Stimulated activated naive CD8-positive, alpha-beta T cell treated with anti-CD3 and anti-CD28 coated beads, Interleukin-15, amount 100 ng/mL, for 72 hours (primary cell): ENCODE measurements around the gene DOCK8.

Source experiments
- ATAC-seq: fragments of 150-1000 bp; cut with Tn5 transposase; 2 replicates; pipeline ENCODE4 v1.10.0; 2021; ENCODE audit warnings: mild to moderate bottlenecking, moderate library complexity
- DNase-seq, 2 donors: peaks; one replicate each; pipeline ENCODE4 v3.0.0; 2021 to 2022
- H3K27ac Mint-ChIP-seq, 2 donors: one replicate each; pipeline ENCODE4 v1.8.0; 2022; ENCODE audit warnings: mild to moderate bottlenecking in 2 of 2, mixed read lengths in 2 of 2, moderate library complexity in 2 of 2
- H3K27me3 Mint-ChIP-seq: one replicate; pipeline ENCODE4 v1.8.0; 2022; ENCODE audit warnings: mixed read lengths
- H3K4me1 Mint-ChIP-seq: one replicate; pipeline ENCODE4 v1.8.0; 2022; ENCODE audit warnings: mild to moderate bottlenecking, mixed read lengths
- H3K4me3 Mint-ChIP-seq, 2 donors: one replicate each; pipeline ENCODE4 v1.8.0; 2022; ENCODE audit warnings: mild to moderate bottlenecking in 2 of 2, mixed read lengths in 2 of 2, moderate library complexity in 1 of 2
- H3K9me3 Mint-ChIP-seq, 2 donors: one replicate each; pipeline ENCODE4 v1.8.0; 2022; ENCODE audit warnings: mixed read lengths in 2 of 2

The DOCK8 gene

GRCh38 chr9:471320-471719 lies 256.7 kb downstream of the DOCK8 start:
- ATAC-seq: no peak
- no peak for DNase-seq
- H3K4me1 Mint-ChIP-seq: peaks cover 40% of the 10 kb centered on the region
- H3K4me3 Mint-ChIP-seq: peak overlapping the region; percentile 96 to 99
- H3K9me3 Mint-ChIP-seq: no peaks in the 10 kb centered on the region
- H3K27ac Mint-ChIP-seq: peak overlapping the region in 1 of 2 donors; percentile 92
- no peaks in the 10 kb centered on the region for H3K27me3 Mint-ChIP-seq

GRCh38 chr9:472479-473075 lies 257.9 kb downstream of the DOCK8 start:
- peaks cover 40% of the 10 kb centered on the region for H3K4me1 Mint-ChIP-seq
- ATAC-seq: no peak
- no peak overlapping the region for H3K27ac Mint-ChIP-seq

GRCh38 chr9:477193-477592 lies 262.5 kb downstream of the DOCK8 start:
- DNase-seq (no peak), ATAC-seq (no peak)
- Mint-ChIP-seq H3K9me3 (no peaks in the 10 kb centered on the region), H3K4me3 (no peak overlapping the region), H3K27ac (no peak overlapping the region), H3K27me3 (no peaks in the 10 kb centered on the region), H3K4me1 (no peaks in the 10 kb centered on the region)

More at GRCh38 chr9:472479-473075, 257.9 kb downstream of the DOCK8 start:
- no peaks in the 10 kb centered on the region for H3K27me3 Mint-ChIP-seq
- no peaks in the 10 kb centered on the region for H3K9me3 Mint-ChIP-seq
- DNase-seq: no peak
- no peak overlapping the region for H3K4me3 Mint-ChIP-seq

GRCh38 chr9:479304-479970 lies 264.8 kb downstream of the DOCK8 start:
- Mint-ChIP-seq H3K9me3 (no peaks in the 10 kb centered on the region), H3K4me3 (no peak overlapping the region), H3K4me1 (no peaks in the 10 kb centered on the region), H3K27ac (no peak overlapping the region), H3K27me3 (no peaks in the 10 kb centered on the region)
- no peak for ATAC-seq
- no peak for DNase-seq

GRCh38 chr9:479971-480350 lies 265.3 kb downstream of the DOCK8 start:
- ATAC-seq (no peak), DNase-seq (no peak)
- Mint-ChIP-seq H3K27ac (no peak overlapping the region), H3K27me3 (no peaks in the 10 kb centered on the region), H3K4me3 (no peak overlapping the region), H3K4me1 (no peaks in the 10 kb centered on the region), H3K9me3 (no peaks in the 10 kb centered on the region)

GRCh38 chr9:482739-483138 lies 268.1 kb downstream of the DOCK8 start:
- Mint-ChIP-seq H3K4me1 (no peaks in the 10 kb centered on the region), H3K4me3 (no peak overlapping the region), H3K27ac (no peak overlapping the region), H3K27me3 (no peaks in the 10 kb centered on the region), H3K9me3 (no peaks in the 10 kb centered on the region)
- DNase-seq: no peak
- no peak for ATAC-seq

- Mint-ChIP-seq H3K4me1 (no peaks in the 10 kb centered on the region), H3K27ac (no peak overlapping the region), H3K4me3 (no peak overlapping the region), H3K27me3 (no peaks in the 10 kb centered on the region), H3K9me3 (no peaks in the 10 kb centered on the region)
- ATAC-seq: no peak
- no peak for DNase-seq
These were observed 271.5 kb downstream of the DOCK8 start for GRCh38 chr9:486156-486555.

- H3K9me3 Mint-ChIP-seq: no peaks in the 10 kb centered on the region
- no peak overlapping the region for H3K27ac Mint-ChIP-seq
- no peaks in the 10 kb centered on the region for H3K4me1 Mint-ChIP-seq
- DNase-seq (no peak), ATAC-seq (no peak)
- no peaks in the 10 kb centered on the region for H3K27me3 Mint-ChIP-seq
- no peak overlapping the region for H3K4me3 Mint-ChIP-seq
These were observed 272.8 kb downstream of the DOCK8 start for GRCh38 chr9:487429-487828.

GRCh38 chr9:488448-488847 lies 273.8 kb downstream of the DOCK8 start:
- H3K27ac Mint-ChIP-seq: no peak overlapping the region
- no peak overlapping the region for H3K4me3 Mint-ChIP-seq
- no peaks in the 10 kb centered on the region for H3K4me1 Mint-ChIP-seq
- DNase-seq: no peak
- H3K27me3 Mint-ChIP-seq: no peaks in the 10 kb centered on the region
- no peak for ATAC-seq
- no peaks in the 10 kb centered on the region for H3K9me3 Mint-ChIP-seq

- H3K27me3 Mint-ChIP-seq: no peaks in the 10 kb centered on the region
- DNase-seq (no peak), ATAC-seq (no peak)
- H3K4me1 Mint-ChIP-seq: no peaks in the 10 kb centered on the region
- no peak overlapping the region for H3K27ac Mint-ChIP-seq
- no peaks in the 10 kb centered on the region for H3K9me3 Mint-ChIP-seq
- no peak overlapping the region for H3K4me3 Mint-ChIP-seq
These were observed 274.8 kb downstream of the DOCK8 start for GRCh38 chr9:489198-490197.

GRCh38 chr9:494764-495163 lies 280.1 kb downstream of the DOCK8 start:
- DNase-seq: no peak
- Mint-ChIP-seq H3K9me3 (no peaks in the 10 kb centered on the region), H3K4me1 (peaks cover 4% of the 10 kb centered on the region), H3K4me3 (no peak overlapping the region), H3K27ac (no peak overlapping the region), H3K27me3 (no peaks in the 10 kb centered on the region)
- ATAC-seq: no peak

GRCh38 chr9:495739-496138 lies 281.1 kb downstream of the DOCK8 start:
- H3K9me3 Mint-ChIP-seq: no peaks in the 10 kb centered on the region
- H3K4me1 Mint-ChIP-seq: peaks cover 4% of the 10 kb centered on the region
- no peak for ATAC-seq
- H3K27me3 Mint-ChIP-seq: no peaks in the 10 kb centered on the region
- H3K4me3 Mint-ChIP-seq: no peak overlapping the region
- no peak for DNase-seq
- H3K27ac Mint-ChIP-seq: no peak overlapping the region

GRCh38 chr9:503326-503725 lies 288.7 kb downstream of the DOCK8 start:
- Mint-ChIP-seq H3K4me3 (peak overlapping the region; percentile 84 to 94), H3K27ac (no peak overlapping the region), H3K4me1 (peaks cover 20% of the 10 kb centered on the region), H3K27me3 (no peaks in the 10 kb centered on the region), H3K9me3 (no peaks in the 10 kb centered on the region)
- ATAC-seq (no peak), DNase-seq (no peak)

GRCh38 chr9:503881-504852 lies 289.5 kb downstream of the DOCK8 start, which contains the start of gene KANK1:
Gene KANK1 (plus strand): TSS chr9:504695.
- Mint-ChIP-seq H3K4me3 (peak within 1 kb of the TSS; percentile 84 to 94), H3K27ac (peak within 1 kb of the TSS in 1 of 2 donors; percentile 51), H3K9me3 (no peaks in the 10 kb centered on the region), H3K27me3 (no peaks in the 10 kb centered on the region), H3K4me1 (peaks cover 20% of the 10 kb centered on the region)
- DNase-seq: peak; percentile 73 to 79
- ATAC-seq: peak; percentile 90
